ENCODE measurements around the gene CDH4. TPM values are rescaled to one million over a fixed set of nuclear protein-coding genes. Genes with fewer than 3 reads are reported as not detected.

Gene CDH4
- total RNA-seq, 3 donors from 2014 or later (not counting 1 experiment from before 2014, with no cell fraction given) = 0.18 TPM; not detected in 2

- peaks cover 0 to 3% of the 10 kb centered on the region in 2 donors for H3K27me3 Mint-ChIP-seq (ENCODE audit: low read depth in 2 of 2)
- H3K36me3 Mint-ChIP-seq = no peaks in the 10 kb centered on the region
- ATAC-seq (no peak), DNase-seq (no peak)
- Histone ChIP-seq H3K4me3 (ENCODE audit: low read length) (no peak overlapping the region), H3K4me1 (ENCODE audit: control insufficient read depth, insufficient read depth, low read length) (no peaks in the 10 kb centered on the region), H3K36me3 (ENCODE audit: control insufficient read depth, insufficient read depth, low read length) (no peaks in the 10 kb centered on the region), H3K27ac (ENCODE audit: low read length) (no peak overlapping the region), H3K9me3 (ENCODE audit: control insufficient read depth, insufficient read depth, low read length) (peaks cover 16% of the 10 kb centered on the region), H3K27me3 (ENCODE audit: control insufficient read depth, insufficient read depth, low read length) (no peaks in the 10 kb centered on the region)
- no peak for TF ChIP-seq CTCF (IDR thresholded peaks at IDR 0.05)
- WGBS (ENCODE audit: insufficient coverage) = 94% methylated on average over 13 of the region's 13 CpGs
- H3K27ac Mint-ChIP-seq = no peak overlapping the region
- intact Hi-C loops (cut with micrococcal nuclease) = no loop called here
- peaks cover 0 to 3% of the 10 kb centered on the region in 2 donors for H3K9me3 Mint-ChIP-seq
- H3K4me3 Mint-ChIP-seq = no peak overlapping the region
- H3K4me1 Mint-ChIP-seq = no peaks in the 10 kb centered on the region
Observed at GRCh38 chr20:61661583-61661982, 409.5 kb downstream of the CDH4 start.

- DNase-seq = no peak
- no peak overlapping the region for H3K27ac Mint-ChIP-seq
- peaks cover 0 to 3% of the 10 kb centered on the region in 2 donors for H3K27me3 Mint-ChIP-seq (ENCODE audit: low read depth in 2 of 2)
- H3K4me3 ChIP-seq (ENCODE audit: low read length) = no peak overlapping the region
- 91% methylated on average over 32 of the region's 32 CpGs for WGBS (ENCODE audit: insufficient coverage)
- no peaks in the 10 kb centered on the region for H3K27me3 ChIP-seq (ENCODE audit: control insufficient read depth, insufficient read depth, low read length)
- H3K4me3 Mint-ChIP-seq = no peak overlapping the region
- intact Hi-C loops (cut with micrococcal nuclease) = no loop called here
- no peaks in the 10 kb centered on the region for H3K4me1 ChIP-seq (ENCODE audit: control insufficient read depth, insufficient read depth, low read length)
- H3K36me3 ChIP-seq (ENCODE audit: control insufficient read depth, insufficient read depth, low read length) = no peaks in the 10 kb centered on the region
- no peak for TF ChIP-seq CTCF (IDR thresholded peaks at IDR 0.05)
- H3K4me1 Mint-ChIP-seq = no peaks in the 10 kb centered on the region
- H3K9me3 ChIP-seq (ENCODE audit: control insufficient read depth, insufficient read depth, low read length) = peaks cover 11% of the 10 kb centered on the region
- H3K27ac ChIP-seq (ENCODE audit: low read length) = no peak overlapping the region
- no peaks in the 10 kb centered on the region for H3K36me3 Mint-ChIP-seq
- ATAC-seq = no peak
- H3K9me3 Mint-ChIP-seq = peaks cover 0 to 3% of the 10 kb centered on the region in 2 donors
Observed at GRCh38 chr20:61662226-61662967, 410.3 kb downstream of the CDH4 start.

GRCh38 chr20:61662968-61663331 lies 410.9 kb downstream of the CDH4 start:
- intact Hi-C loops (cut with micrococcal nuclease) = no loop called here
- H3K9me3 ChIP-seq (ENCODE audit: control insufficient read depth, insufficient read depth, low read length) = peaks cover 11% of the 10 kb centered on the region
- WGBS (ENCODE audit: insufficient coverage) = 88% methylated on average over 13 of the region's 13 CpGs
- Mint-ChIP-seq H3K27ac (no peak overlapping the region), H3K4me3 (no peak overlapping the region), H3K4me1 (no peaks in the 10 kb centered on the region), H3K9me3 (peaks cover 0 to 3% of the 10 kb centered on the region in 2 donors), H3K36me3 (no peaks in the 10 kb centered on the region), H3K27me3 (ENCODE audit: low read depth in 2 of 2) (peaks cover 0 to 3% of the 10 kb centered on the region in 2 donors)
- no peak for TF ChIP-seq CTCF (IDR thresholded peaks at IDR 0.05)
- no peaks in the 10 kb centered on the region for H3K36me3 ChIP-seq (ENCODE audit: control insufficient read depth, insufficient read depth, low read length)
- H3K4me1 ChIP-seq (ENCODE audit: control insufficient read depth, insufficient read depth, low read length) = no peaks in the 10 kb centered on the region
- H3K27ac ChIP-seq (ENCODE audit: low read length) = no peak overlapping the region
- H3K27me3 ChIP-seq (ENCODE audit: control insufficient read depth, insufficient read depth, low read length) = no peaks in the 10 kb centered on the region
- ATAC-seq = no peak
- no peak overlapping the region for H3K4me3 ChIP-seq (ENCODE audit: low read length)
- DNase-seq = no peak
